ENCODE results near the gene WRAP73. TPM values are rescaled to one million over a fixed set of nuclear protein-coding genes. Genes with fewer than 3 reads are reported as not detected.

The WRAP73 gene
- total RNA-seq, 2 donors from 2014 or later = 22.3 to 39.5 TPM

- WGBS = 96% methylated on average over 15 of the region's 15 CpGs
- Histone ChIP-seq H3K4me1 (replicated peaks) (no peaks in the 10 kb centered on the region), H3K36me3 (peaks cover 4 to 6% of the 10 kb centered on the region in 2 donors), H3K27me3 (replicated peaks; ENCODE audit: insufficient read depth) (no peaks in the 10 kb centered on the region), H3K9me3 (no peaks in the 10 kb centered on the region), H3K4me3 (no peak overlapping the region), H3K27ac (no peak overlapping the region)
- DNase-seq (ENCODE audit: low spot score) = no peak
- TF ChIP-seq CTCF (IDR thresholded peaks at IDR 0.05) (no peak), POLR2A (IDR thresholded peaks at IDR 0.05) (no peak), POLR2AphosphoS5 (IDR thresholded peaks at IDR 0.05) (no peak)
- intact Hi-C loops (cut with DNase I) = no loop called here
These were observed 11.2 kb downstream of the WRAP73 start for GRCh38 chr1:3638676-3639075.

DNA sequence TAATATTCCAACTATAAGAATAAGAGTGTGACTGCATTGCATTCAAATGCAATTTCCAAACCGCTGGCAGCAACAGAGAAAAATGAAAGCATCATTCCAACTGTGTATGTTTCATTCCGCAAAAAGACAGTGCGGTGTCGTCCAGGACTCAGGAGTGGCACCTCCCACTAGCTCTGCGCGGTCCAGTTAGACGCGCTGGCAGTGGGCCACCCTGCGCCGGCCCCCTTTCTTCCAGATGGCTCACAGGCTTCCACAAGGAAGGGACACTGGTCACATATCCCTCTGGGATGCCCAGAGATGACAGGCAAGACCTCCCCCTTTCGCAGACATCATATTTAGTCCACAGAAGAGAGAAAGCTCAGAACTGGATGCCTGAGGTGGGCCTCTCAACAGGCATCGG is 11.9 kb downstream of the WRAP73 start:
- Histone ChIP-seq H3K9me3 (no peaks in the 10 kb centered on the region), H3K27me3 (replicated peaks; ENCODE audit: insufficient read depth) (no peaks in the 10 kb centered on the region), H3K4me1 (replicated peaks) (no peaks in the 10 kb centered on the region), H3K4me3 (no peak overlapping the region), H3K27ac (no peak overlapping the region), H3K36me3 (peaks cover 4 to 6% of the 10 kb centered on the region in 2 donors)
- intact Hi-C loops (cut with DNase I) = no loop called here
- WGBS = 91% methylated on average over 12 of the region's 12 CpGs
- no peak for TF ChIP-seq POLR2A (IDR thresholded peaks at IDR 0.05)
- TF ChIP-seq CTCF (IDR thresholded peaks at IDR 0.05) = no peak
- DNase-seq (ENCODE audit: low spot score) = no peak

DNA sequence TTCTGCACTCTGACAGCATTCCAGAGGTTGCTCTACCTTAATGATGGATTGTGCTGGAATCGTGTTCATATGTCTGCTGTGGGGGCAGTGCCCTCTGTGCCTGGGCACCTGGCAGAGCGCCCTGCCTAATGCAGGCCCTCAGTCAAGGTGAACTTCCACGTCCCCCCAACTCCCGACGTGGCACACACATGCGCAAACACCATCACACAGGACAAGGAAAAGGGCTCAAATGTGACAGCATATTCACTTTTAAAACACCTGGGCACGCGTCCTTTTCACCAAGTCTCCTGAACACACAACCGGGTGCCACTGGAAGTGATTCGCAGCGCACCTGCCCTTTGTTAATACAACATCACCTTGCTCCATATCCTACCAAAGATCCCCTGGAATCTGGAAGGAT is 13.4 kb downstream of the WRAP73 start:
- H3K36me3 ChIP-seq = peaks cover 4 to 6% of the 10 kb centered on the region in 2 donors
- WGBS = 94% methylated on average over 11 of the region's 11 CpGs

DNA sequence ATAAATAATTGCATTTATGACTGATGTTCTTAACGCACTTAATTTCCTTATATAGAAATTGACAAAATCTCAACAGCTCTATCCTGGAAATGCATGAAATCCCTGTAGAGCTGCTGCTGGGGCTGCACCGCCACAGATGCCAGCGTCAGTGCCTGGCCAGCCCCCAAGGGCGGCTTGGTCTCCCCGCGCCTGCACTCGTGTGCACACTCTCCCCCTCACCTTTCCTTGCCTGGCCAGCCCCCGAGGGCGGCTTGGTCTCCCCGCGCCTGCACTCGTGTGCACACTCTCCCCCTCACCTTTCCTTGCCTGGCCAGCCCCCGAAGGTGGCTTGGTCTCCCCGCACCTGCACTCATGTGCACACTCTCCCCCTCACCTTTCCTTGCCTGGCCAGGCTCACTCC is 13.8 kb downstream of the WRAP73 start:
- TF ChIP-seq POLR2A (IDR thresholded peaks at IDR 0.05) = no peak
- no peak for TF ChIP-seq CTCF (IDR thresholded peaks at IDR 0.05)
- no peak for TF ChIP-seq POLR2AphosphoS5 (IDR thresholded peaks at IDR 0.05)
- DNase-seq (ENCODE audit: low spot score) = no peak
- H3K4me3 ChIP-seq = no peak overlapping the region
- H3K36me3 ChIP-seq = peaks cover 4 to 6% of the 10 kb centered on the region in 2 donors
- H3K9me3 ChIP-seq = no peaks in the 10 kb centered on the region
- no peak overlapping the region for H3K27ac ChIP-seq
- WGBS = 86% methylated on average over 14 of the region's 14 CpGs
- intact Hi-C loops (cut with DNase I) = no loop called here
- H3K27me3 ChIP-seq (replicated peaks; ENCODE audit: insufficient read depth) = no peaks in the 10 kb centered on the region
- H3K4me1 ChIP-seq (replicated peaks) = no peaks in the 10 kb centered on the region

More for the DNA sequence above, 13.4 kb downstream of the WRAP73 start:
- Histone ChIP-seq H3K4me3 (no peak overlapping the region), H3K27me3 (replicated peaks; ENCODE audit: insufficient read depth) (no peaks in the 10 kb centered on the region), H3K27ac (no peak overlapping the region), H3K9me3 (no peaks in the 10 kb centered on the region), H3K4me1 (replicated peaks) (no peaks in the 10 kb centered on the region)
- intact Hi-C loops (cut with DNase I) = no loop called here
- TF ChIP-seq POLR2AphosphoS5 (IDR thresholded peaks at IDR 0.05) (no peak), CTCF (IDR thresholded peaks at IDR 0.05) (no peak), POLR2A (IDR thresholded peaks at IDR 0.05) (no peak)
- DNase-seq (ENCODE audit: low spot score) = no peak

DNA sequence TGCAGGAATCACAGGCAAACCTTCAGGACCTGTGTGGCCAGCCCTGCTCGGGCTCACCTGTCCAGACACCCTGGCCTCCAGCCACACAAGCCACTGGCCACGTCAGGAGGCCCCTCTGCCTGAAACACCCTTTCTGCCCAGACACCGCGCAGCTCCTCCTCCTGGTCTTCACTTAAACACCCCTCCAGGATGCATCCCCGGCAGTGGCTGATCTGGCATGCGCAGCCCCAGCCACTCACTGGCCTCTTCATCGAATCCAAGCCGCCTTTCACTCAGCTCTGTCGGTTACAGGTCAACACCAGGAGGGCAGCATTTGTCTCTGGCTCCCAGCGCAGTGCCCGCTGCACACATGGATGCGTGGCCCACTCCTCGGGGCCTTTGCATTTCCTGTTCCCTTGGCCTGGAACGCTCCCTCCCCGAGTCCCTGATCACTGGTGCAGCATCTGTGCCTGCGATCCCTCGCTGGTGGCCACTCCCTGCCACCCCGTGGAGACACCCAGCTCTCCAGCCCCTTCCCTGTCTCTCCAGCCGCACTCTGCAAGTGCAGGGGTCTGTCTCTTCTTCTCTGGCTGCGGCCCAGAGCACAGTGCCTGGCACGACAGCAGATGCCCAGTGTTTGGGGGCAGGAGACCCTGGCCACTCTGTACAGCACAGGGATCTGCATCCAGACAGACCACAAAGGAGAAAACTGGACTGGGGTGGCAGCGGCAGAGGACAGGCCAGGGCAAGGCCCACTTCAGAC is 15.7 kb downstream of the WRAP73 start:
- Histone ChIP-seq H3K27ac (no peak overlapping the region), H3K4me1 (replicated peaks) (no peaks in the 10 kb centered on the region), H3K27me3 (replicated peaks; ENCODE audit: insufficient read depth) (no peaks in the 10 kb centered on the region), H3K9me3 (no peaks in the 10 kb centered on the region), H3K4me3 (no peak overlapping the region), H3K36me3 (peaks cover 0 to 4% of the 10 kb centered on the region in 2 donors)
- no peak for DNase-seq (ENCODE audit: low spot score)
- 94% methylated on average over 22 of the region's 22 CpGs for WGBS
- intact Hi-C loops (cut with DNase I) = no loop called here
- no peak for TF ChIP-seq POLR2AphosphoS5 (IDR thresholded peaks at IDR 0.05)
- TF ChIP-seq POLR2A (IDR thresholded peaks at IDR 0.05) = no peak
- no peak for TF ChIP-seq CTCF (IDR thresholded peaks at IDR 0.05)
